Uterus (tissue), 4 donors: Measurements from ENCODE around the gene MKRN1. TPM values are rescaled to one million over a fixed set of nuclear protein-coding genes. Genes with fewer than 3 reads are reported as not detected.

Experiments used
- DNase-seq, 2 donors: peaks; one replicate each; pipeline ENCODE4 v3.0.0-alpha.2; 2019 to 2020
- H3K27ac ChIP-seq, 2 donors: fragments of 200-600 bp; sonication (generic); 1 replicate in 1 of 2; 2 replicates in 1 of 2; pipeline ENCODE4 v1.5.1; 2016 to 2018
- H3K27me3 ChIP-seq, 2 donors: fragments of 200-600 bp; sonication (generic); one replicate each; pipeline ENCODE4 v1.5.1; 2018 to 2019; ENCODE audit warnings: control low read depth in 1 of 2
- H3K36me3 ChIP-seq, 2 donors: fragments of 200-600 bp; sonication (generic); one replicate each; pipeline ENCODE4 v1.5.1; 2019; ENCODE audit warnings: control low read depth in 1 of 2
- H3K4me1 ChIP-seq, 2 donors: fragments of 200-600 bp; sonication (generic); one replicate each; pipeline ENCODE4 v1.5.1; 2018 to 2019; ENCODE audit warnings: control low read depth in 1 of 2
- H3K4me3 ChIP-seq, 2 donors: fragments of 200-600 bp; sonication (generic); 1 replicate in 1 of 2; 2 replicates in 1 of 2; pipeline ENCODE4 v1.5.1; 2018 to 2019; ENCODE audit warnings: mild to moderate bottlenecking in 1 of 2
- H3K9me3 ChIP-seq, 2 donors: fragments of 200-600 bp; sonication (generic); one replicate each; pipeline ENCODE4 v1.5.1; 2019; ENCODE audit warnings: control low read depth in 1 of 2
- CTCF ChIP-seq, 4 experiments: fragments of 200-600 bp in 2 of 4; fragments of 450-650 bp in 2 of 4; sonication (generic) in 2 of 4; IDR thresholded peaks; one replicate each; pipeline ENCODE4 v1.5.1; 2016 to 2019; ENCODE audit warnings: antibody characterized with exemption in 4 of 4, mild to moderate bottlenecking in 2 of 4, moderate library complexity in 1 of 4
- POLR2A ChIP-seq, 2 donors: fragments of 450-650 bp; IDR thresholded peaks; one replicate each; pipeline ENCODE4 v1.6.1; 2016; ENCODE audit warnings: antibody characterized with exemption in 2 of 2, mild to moderate bottlenecking in 1 of 2, moderate library complexity in 1 of 2
- intact Hi-C: fragments of 100-400 bp; cut with DNase I; formaldehyde crosslinking; loops from one replicate; pipeline ENCODE4 v1.15.1; 2023; ENCODE audit warnings: low total_unique reads
- total RNA-seq, 4 donors: library from RNA; depleted of rRNA in 3 of 4; stranded (reverse); fragments of >200 nt in 3 of 4; gene quantifications; one replicate each; pipeline versions ENCODE4 v1.1.0 to v1.2.4, GENCODE V29; 2014 to 2023
- donor health status: DM: yes; HTN: yes; CAD: no.

MKRN1 gene
- total RNA-seq, 4 donors from 2014 or later = 11.0 to 81.6 (median 54.4) TPM

- no peaks in the 10 kb centered on the region for H3K36me3 ChIP-seq
- peak overlapping the region; percentile 67 to 74 for H3K27ac ChIP-seq
- intact Hi-C loops = loop anchor here (5.0 kb wide), 1 partner anchor 133 kb away; no protein-coding TSS in a partner anchor
- H3K4me3 ChIP-seq = no peak overlapping the region
- peak in 1 of 2 donors; percentile 36 for DNase-seq
- H3K4me1 ChIP-seq = peaks cover 0 to 9% of the 10 kb centered on the region in 2 donors
- no peaks in the 10 kb centered on the region for H3K9me3 ChIP-seq
- no peaks in the 10 kb centered on the region for H3K27me3 ChIP-seq
- TF ChIP-seq CTCF (IDR thresholded peaks at IDR 0.05) (no peak), POLR2A (IDR thresholded peaks at IDR 0.05) (no peak)
Observed at GRCh38 chr7:140519007-140519399, 39.7 kb upstream of the MKRN1 start.

GRCh38 chr7:140518370-140519006, 39.2 kb upstream of the MKRN1 start:
- Histone ChIP-seq H3K36me3 (no peaks in the 10 kb centered on the region), H3K9me3 (no peaks in the 10 kb centered on the region), H3K27me3 (no peaks in the 10 kb centered on the region), H3K27ac (peak overlapping the region; percentile 67 to 74), H3K4me3 (no peak overlapping the region), H3K4me1 (peaks cover 0 to 9% of the 10 kb centered on the region in 2 donors)
- peak in 1 of 2 donors; percentile 44 for DNase-seq
- intact Hi-C loops = loop anchor here (5.0 kb wide), 1 partner anchor 134 kb away; no protein-coding TSS in a partner anchor
- no peak for TF ChIP-seq POLR2A (IDR thresholded peaks at IDR 0.05)
- no peak for TF ChIP-seq CTCF (IDR thresholded peaks at IDR 0.05)

GRCh38 chr7:140517546-140518369, 38.5 kb upstream of the MKRN1 start:
- H3K4me3 ChIP-seq = no peak overlapping the region
- TF ChIP-seq CTCF (IDR thresholded peaks at IDR 0.05) = peak; percentile 84 to 94 (median 86)
- no peak for TF ChIP-seq POLR2A (IDR thresholded peaks at IDR 0.05)
- no peaks in the 10 kb centered on the region for H3K9me3 ChIP-seq
- peak overlapping the region; percentile 67 to 74 for H3K27ac ChIP-seq
- H3K4me1 ChIP-seq = peaks cover 0 to 9% of the 10 kb centered on the region in 2 donors
- no peaks in the 10 kb centered on the region for H3K27me3 ChIP-seq
- H3K36me3 ChIP-seq = no peaks in the 10 kb centered on the region
- intact Hi-C loops = loop anchor here (5.0 kb wide), 1 partner anchor 135 kb away; no protein-coding TSS in a partner anchor
- DNase-seq = peak; percentile 92 to 94

- Histone ChIP-seq H3K9me3 (no peaks in the 10 kb centered on the region), H3K4me1 (no peaks in the 10 kb centered on the region), H3K27ac (no peak overlapping the region), H3K36me3 (no peaks in the 10 kb centered on the region), H3K4me3 (no peak overlapping the region), H3K27me3 (no peaks in the 10 kb centered on the region)
- intact Hi-C loops = no loop called here
- TF ChIP-seq CTCF (IDR thresholded peaks at IDR 0.05) = no peak
- TF ChIP-seq POLR2A (IDR thresholded peaks at IDR 0.05) = no peak
- DNase-seq = peak in 1 of 2 donors; percentile 32
Observed at GRCh38 chr7:140512317-140513000, 33.2 kb upstream of the MKRN1 start.
